GM12878 (cell line): ENCODE measurements around the gene INO80D.
A peak's percentile ranks its signal among the peaks of the same experiment; 100 is the strongest.

Experiments
- ASH2L ChIP-seq: fragments of 300-600, 200-600 bp; sonication (generic); IDR thresholded peaks from 2 replicates; pipeline ENCODE4 v1.6.1; 2017; ENCODE audit warnings: low read depth, mild to moderate bottlenecking, borderline replicate concordance
- CEBPB ChIP-seq, 2 experiments: fragments of 150-350 bp in 1 of 2; IDR thresholded peaks; 2 replicates each; pipeline ENCODE4 v1.6.1; 2012 to 2014; ENCODE audit warnings: low read depth in 2 of 2, low read length in 2 of 2, borderline replicate concordance in 1 of 2, inconsistent platforms in 1 of 2
- CTCF ChIP-seq, 3 experiments: IDR thresholded peaks in 2 of 3; conservative IDR thresholded peaks in 1 of 3; 2 replicates each; pipeline ENCODE4 v1.5.1; 2011; ENCODE audit warnings: low read depth in 3 of 3, low read length in 3 of 3, mild to moderate bottlenecking in 3 of 3, control low read depth in 2 of 3, moderate library complexity in 2 of 3, inconsistent platforms in 1 of 3, mixed read lengths in 1 of 3; ENCODE audit not compliant: control insufficient read depth in 2 of 3, insufficient read depth in 1 of 3; ENCODE audit errors: extremely low read depth in 1 of 3
- DPF2 ChIP-seq: fragments of 450-650 bp; IDR thresholded peaks from 2 replicates; pipeline ENCODE4 v1.6.1; 2017; ENCODE audit warnings: mild to moderate bottlenecking
- EZH2 ChIP-seq: IDR thresholded peaks from 2 replicates; pipeline ENCODE4 v1.6.1; 2012; ENCODE audit warnings: low read depth, mild to moderate bottlenecking, control low read depth, inconsistent platforms, low read length, borderline replicate concordance; ENCODE audit not compliant: control insufficient read depth
- FOS ChIP-seq: IDR thresholded peaks from 3 replicates; pipeline ENCODE4 v1.6.1; 2011; ENCODE audit warnings: borderline replicate concordance; ENCODE audit not compliant: insufficient read length; ENCODE audit errors: extremely low read depth
- NR2C1 ChIP-seq: fragments of 450-650 bp; IDR thresholded peaks from 2 replicates; pipeline ENCODE4 v1.6.1; 2017; ENCODE audit warnings: antibody characterized with exemption, mild to moderate bottlenecking, moderate library complexity
- POLR2A ChIP-seq: IDR thresholded peaks from 2 replicates; pipeline ENCODE4 v1.6.1; 2011; ENCODE audit warnings: low read depth, mild to moderate bottlenecking, low read length
- RAD21 ChIP-seq: IDR thresholded peaks from 2 replicates; pipeline ENCODE4 v1.6.1; 2011; ENCODE audit warnings: mild to moderate bottlenecking, low read depth, low read length, moderate library complexity; ENCODE audit not compliant: insufficient read depth
- SIN3A ChIP-seq: IDR thresholded peaks from 2 replicates; pipeline ENCODE4 v1.6.1; 2012; ENCODE audit warnings: low read depth, low read length, improper control_type of control experiment
- ZBTB33 ChIP-seq: fragments of 450-650 bp; IDR thresholded peaks from 2 replicates; pipeline ENCODE4 v1.6.1; 2017; ENCODE audit warnings: mild to moderate bottlenecking
- TF ChIP-seq, protein P1 (sequence below): fragments of 450-650 bp; IDR thresholded peaks from 2 replicates; pipeline ENCODE4 v1.6.1; 2016; ENCODE audit warnings: mild to moderate bottlenecking
- TF ChIP-seq, protein P2 (sequence below): fragments of 450-650 bp; IDR thresholded peaks from 2 replicates; pipeline ENCODE4 v1.6.1; 2017; ENCODE audit warnings: mild to moderate bottlenecking, moderate library complexity

DNA sequence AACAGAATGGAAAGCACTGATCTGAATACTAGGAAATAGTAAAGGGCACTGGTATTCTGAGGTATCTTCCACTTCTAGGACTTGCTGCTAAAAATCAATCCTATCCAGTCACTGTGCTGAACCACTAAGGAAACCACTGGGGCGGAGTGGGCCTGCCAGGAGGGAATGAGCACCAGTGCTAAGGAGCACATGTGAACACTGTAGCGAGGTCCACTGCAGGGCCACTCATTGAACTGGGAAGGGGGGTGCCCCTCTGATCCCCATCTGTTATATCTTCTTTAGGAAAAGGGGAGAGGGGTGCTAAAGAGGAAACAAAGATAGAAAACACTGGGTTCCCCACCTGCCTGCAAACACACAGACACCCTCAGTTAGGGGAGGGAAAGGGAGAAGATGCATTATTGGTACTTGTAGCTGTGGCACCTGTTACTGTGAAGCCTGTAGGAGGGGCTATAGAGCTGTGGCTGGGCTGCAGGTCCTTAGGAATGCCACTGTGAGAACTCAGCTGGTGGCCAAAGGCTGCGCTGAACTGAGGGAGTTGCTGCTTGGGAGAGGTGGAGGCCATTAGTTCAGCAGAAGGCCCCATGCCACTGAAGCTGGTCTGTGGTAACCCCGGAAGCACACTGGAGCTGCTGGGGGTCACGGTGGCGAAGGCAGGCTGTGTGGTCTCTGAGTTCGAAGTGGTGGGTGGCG, 81.8 kb downstream of the INO80D start:
- TF ChIP-seq CEBPB (IDR thresholded peaks at IDR 0.05; ENCODE audit: borderline replicate concordance in 1 of 2, low read depth in 2 of 2, low read length in 2 of 2): no peak
- peak; percentile 47 to 57 (median 50); a peak in 4 of 6 replicates for TF ChIP-seq CTCF (IDR thresholded peaks at IDR 0.05 in 2 of 3, conservative IDR thresholded peaks at IDR 0.05 in 1 of 3; ENCODE audit: control insufficient read depth in 2 of 3, extremely low read depth in 1 of 3, insufficient read depth in 1 of 3, low read depth in 3 of 3, low read length in 3 of 3)
- TF ChIP-seq, protein P1, sequence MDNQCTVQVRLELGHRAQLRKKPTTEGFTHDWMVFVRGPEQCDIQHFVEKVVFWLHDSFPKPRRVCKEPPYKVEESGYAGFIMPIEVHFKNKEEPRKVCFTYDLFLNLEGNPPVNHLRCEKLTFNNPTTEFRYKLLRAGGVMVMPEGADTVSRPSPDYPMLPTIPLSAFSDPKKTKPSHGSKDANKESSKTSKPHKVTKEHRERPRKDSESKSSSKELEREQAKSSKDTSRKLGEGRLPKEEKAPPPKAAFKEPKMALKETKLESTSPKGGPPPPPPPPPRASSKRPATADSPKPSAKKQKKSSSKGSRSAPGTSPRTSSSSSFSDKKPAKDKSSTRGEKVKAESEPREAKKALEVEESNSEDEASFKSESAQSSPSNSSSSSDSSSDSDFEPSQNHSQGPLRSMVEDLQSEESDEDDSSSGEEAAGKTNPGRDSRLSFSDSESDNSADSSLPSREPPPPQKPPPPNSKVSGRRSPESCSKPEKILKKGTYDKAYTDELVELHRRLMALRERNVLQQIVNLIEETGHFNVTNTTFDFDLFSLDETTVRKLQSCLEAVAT: no peak
- TF ChIP-seq POLR2A: no peak
- TF ChIP-seq EZH2: no peak
- TF ChIP-seq FOS: no peak
- no peak for TF ChIP-seq ASH2L
- TF ChIP-seq RAD21: peak; percentile 62
- no peak for TF ChIP-seq NR2C1
- TF ChIP-seq SIN3A: no peak
- no peak for TF ChIP-seq DPF2
- TF ChIP-seq ZBTB33: no peak
- TF ChIP-seq, protein P2, sequence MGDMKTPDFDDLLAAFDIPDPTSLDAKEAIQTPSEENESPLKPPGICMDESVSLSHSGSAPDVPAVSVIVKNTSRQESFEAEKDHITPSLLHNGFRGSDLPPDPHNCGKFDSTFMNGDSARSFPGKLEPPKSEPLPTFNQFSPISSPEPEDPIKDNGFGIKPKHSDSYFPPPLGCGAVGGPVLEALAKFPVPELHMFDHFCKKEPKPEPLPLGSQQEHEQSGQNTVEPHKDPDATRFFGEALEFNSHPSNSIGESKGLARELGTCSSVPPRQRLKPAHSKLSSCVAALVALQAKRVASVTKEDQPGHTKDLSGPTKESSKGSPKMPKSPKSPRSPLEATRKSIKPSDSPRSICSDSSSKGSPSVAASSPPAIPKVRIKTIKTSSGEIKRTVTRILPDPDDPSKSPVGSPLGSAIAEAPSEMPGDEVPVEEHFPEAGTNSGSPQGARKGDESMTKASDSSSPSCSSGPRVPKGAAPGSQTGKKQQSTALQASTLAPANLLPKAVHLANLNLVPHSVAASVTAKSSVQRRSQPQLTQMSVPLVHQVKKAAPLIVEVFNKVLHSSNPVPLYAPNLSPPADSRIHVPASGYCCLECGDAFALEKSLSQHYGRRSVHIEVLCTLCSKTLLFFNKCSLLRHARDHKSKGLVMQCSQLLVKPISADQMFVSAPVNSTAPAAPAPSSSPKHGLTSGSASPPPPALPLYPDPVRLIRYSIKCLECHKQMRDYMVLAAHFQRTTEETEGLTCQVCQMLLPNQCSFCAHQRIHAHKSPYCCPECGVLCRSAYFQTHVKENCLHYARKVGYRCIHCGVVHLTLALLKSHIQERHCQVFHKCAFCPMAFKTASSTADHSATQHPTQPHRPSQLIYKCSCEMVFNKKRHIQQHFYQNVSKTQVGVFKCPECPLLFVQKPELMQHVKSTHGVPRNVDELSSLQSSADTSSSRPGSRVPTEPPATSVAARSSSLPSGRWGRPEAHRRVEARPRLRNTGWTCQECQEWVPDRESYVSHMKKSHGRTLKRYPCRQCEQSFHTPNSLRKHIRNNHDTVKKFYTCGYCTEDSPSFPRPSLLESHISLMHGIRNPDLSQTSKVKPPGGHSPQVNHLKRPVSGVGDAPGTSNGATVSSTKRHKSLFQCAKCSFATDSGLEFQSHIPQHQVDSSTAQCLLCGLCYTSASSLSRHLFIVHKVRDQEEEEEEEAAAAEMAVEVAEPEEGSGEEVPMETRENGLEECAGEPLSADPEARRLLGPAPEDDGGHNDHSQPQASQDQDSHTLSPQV: no peak
